ENCODE results near the gene ZSCAN5B.

GRCh38 chr19:56162258-56162657, 35.3 kb downstream of the ZSCAN5B start:
- TF ChIP-seq CTCF (IDR thresholded peaks at IDR 0.05) = no peak
- no peak for TF ChIP-seq POLR2A (IDR thresholded peaks at IDR 0.05)

Measured in heart left ventricle (tissue), 13 donors.